HepG2 (cell line): ENCODE results near the gene FAT1. TPM values are rescaled to one million over a fixed set of nuclear protein-coding genes. Genes with fewer than 3 reads are reported as not detected.

Source experiments
- ATAC-seq: fragments of 200-7000 bp; cut with Tn5 transposase; 3 replicates; pipeline ENCODE4 v1.9.1; 2020; ENCODE audit warnings: mild to moderate bottlenecking, moderate library complexity
- BruUV-seq: library from RNA; stranded (reverse); fragments of 400-500 nt; replicated peaks from 2 replicates; lab custom pipeline; 2021; lab: Mats Ljungman, UMichigan
- CTCF ChIA-PET: fragments of 300-600 bp; formaldehyde crosslinking; extraction: SDS; loops from one replicate; lab custom pipeline; 2021; ENCODE audit warnings: low total read pairs, inconsistent platforms, low intra/inter-chr PET ratio; lab: Yijun Ruan, JAX
- POLR2A ChIA-PET: fragments of 350-600 bp; sonication (Branson Sonifier 250); formaldehyde crosslinking; loops from one replicate; lab custom pipeline; 2020; ENCODE audit warnings: antibody characterized with exemption, inconsistent platforms; lab: Yijun Ruan, JAX
- DNase-seq: peaks from one replicate; pipeline ENCODE4 v3.0.0-alpha.2; 2015; ENCODE audit warnings: low spot score
- FAIRE-seq: peaks from 3 replicates; lab custom pipeline; 2011; peaks lifted over from hg19 to GRCh38; lab: Jason Lieb, UNC
- H2AFZ ChIP-seq: one replicate; pipeline ENCODE4 v1.6.1; 2011; ENCODE audit warnings: low read length, inconsistent platforms
- H3K27ac ChIP-seq: fragments of 300-600 bp; 3 replicates; pipeline ENCODE4 v1.8.0; 2011; ENCODE audit warnings: mixed run types, mild to moderate bottlenecking, mixed read lengths, low read length, inconsistent platforms; ENCODE audit not compliant: insufficient read depth; ENCODE audit errors: extremely low read length
- H3K27me3 ChIP-seq, 2 experiments: fragments of 200-600 bp in 1 of 2; 2 replicates in 1 of 2; 3 replicates in 1 of 2; pipeline versions ENCODE4 v1.6.0 to v1.8.0; 2011; ENCODE audit warnings: low read length in 2 of 2, mild to moderate bottlenecking in 2 of 2, moderate library complexity in 2 of 2, inconsistent platforms in 1 of 2; ENCODE audit not compliant: insufficient read depth in 2 of 2, control insufficient read depth in 1 of 2
- H3K36me3 ChIP-seq, 2 experiments: fragments of 200-600 bp in 1 of 2; replicated peaks in 1 of 2; 2 replicates in 1 of 2; 3 replicates in 1 of 2; pipeline versions ENCODE4 v1.5.1 to v1.8.0; 2011; ENCODE audit warnings: low read length in 2 of 2, inconsistent platforms in 1 of 2; ENCODE audit not compliant: insufficient read depth in 2 of 2, control insufficient read depth in 1 of 2
- H3K4me1 ChIP-seq: 2 replicates; pipeline ENCODE4 v1.5.1; 2012; ENCODE audit warnings: low read length, inconsistent platforms; ENCODE audit not compliant: insufficient read depth
- H3K4me2 ChIP-seq: 2 replicates; pipeline ENCODE4 v1.6.0; 2011; ENCODE audit warnings: low read depth, low read length, inconsistent platforms
- H3K4me3 ChIP-seq, 3 experiments: fragments of 200-600 bp in 1 of 3; sonication (generic), shearing (Covaris generic) in 1 of 3; replicated peaks in 1 of 3; 2 replicates each; pipeline ENCODE4 v1.5.1; 2011 to 2016; ENCODE audit warnings: low read length in 3 of 3, inconsistent platforms in 2 of 3, low read depth in 2 of 3, mild to moderate bottlenecking in 2 of 3, control low read depth in 1 of 3, mixed read lengths in 1 of 3; ENCODE audit not compliant: insufficient read depth in 1 of 3
- H3K79me2 ChIP-seq: one replicate; pipeline ENCODE4 v1.6.1; 2011; ENCODE audit warnings: low read length, inconsistent platforms; ENCODE audit not compliant: insufficient read depth
- H3K9ac ChIP-seq: 2 replicates; pipeline ENCODE4 v1.6.0; 2011; ENCODE audit warnings: mild to moderate bottlenecking, low read depth, low read length, inconsistent platforms; ENCODE audit not compliant: insufficient read depth
- H3K9me3 ChIP-seq: 2 replicates; pipeline ENCODE4 v1.5.1; 2012; ENCODE audit warnings: mild to moderate bottlenecking, low read length
- H4K20me1 ChIP-seq: 2 replicates; pipeline ENCODE4 v1.6.0; 2011; ENCODE audit warnings: inconsistent platforms, mild to moderate bottlenecking, low read length, moderate library complexity; ENCODE audit not compliant: insufficient read depth
- FOSL2 ChIP-seq: sonication (generic); formaldehyde crosslinking; IDR thresholded peaks from 2 replicates; pipeline ENCODE4 v1.4.0; 2020; ENCODE audit warnings: missing genetic modification reagents
- MNT ChIP-seq: fragments of 450-650 bp; IDR thresholded peaks from 2 replicates; pipeline ENCODE4 v1.6.1; 2016
- NCOA5 ChIP-seq: sonication (generic); formaldehyde crosslinking; IDR thresholded peaks from 2 replicates; pipeline ENCODE4 v1.4.0; 2020; ENCODE audit warnings: missing genetic modification reagents
- SNAI1 ChIP-seq: sonication (generic); formaldehyde crosslinking; IDR thresholded peaks from 2 replicates; pipeline ENCODE4 v1.5.0; 2020; ENCODE audit warnings: mild to moderate bottlenecking, missing genetic modification reagents, borderline replicate concordance
- ZNF296 ChIP-seq: sonication (generic); formaldehyde crosslinking; conservative IDR thresholded peaks from 2 replicates; pipeline ENCODE4 v1.5.0; 2020; ENCODE audit warnings: mild to moderate bottlenecking, missing genetic modification reagents
- ZNF331 ChIP-seq: sonication (generic); formaldehyde crosslinking; IDR thresholded peaks from 2 replicates; pipeline ENCODE4 v1.4.0; 2020; ENCODE audit warnings: missing genetic modification reagents
- ZNF496 ChIP-seq: sonication (generic); formaldehyde crosslinking; IDR thresholded peaks from 2 replicates; pipeline ENCODE4 v1.8.1; 2023; ENCODE audit warnings: mild to moderate bottlenecking, moderate library complexity, missing genetic modification reagents; ENCODE audit not compliant: insufficient replicate concordance
- ZNF687 ChIP-seq: sonication (generic); formaldehyde crosslinking; IDR thresholded peaks from 2 replicates; pipeline ENCODE4 v1.5.1; 2020; ENCODE audit warnings: mild to moderate bottlenecking, missing genetic modification reagents, moderate library complexity
- WGBS: methylation state at CpG from one replicate; pipeline ENCODE4 v1.1.6; 2017; ENCODE audit warnings: low lambda C conversion rate; 5-methylcytosine and 5-hydroxymethylcytosine counted together
- in situ Hi-C: cut with HindIII; loops from 2 replicates; pipeline ENCODE4 v1.10.0; 2017; ENCODE audit warnings: low pct_unique_long_range_greater_than_20kb; ENCODE audit not compliant: extremely low pct_ligation_motif_present
- intact Hi-C: fragments of 100-400 bp; cut with micrococcal nuclease; formaldehyde crosslinking; loops from one replicate; pipeline ENCODE4 v1.10.0; 2022; ENCODE audit not compliant: unreplicated experiment
- polyA plus RNA-seq, 8 experiments: library from polyadenylated mRNA; depleted of rRNA in 3 of 8; stranded (reverse) in 7 of 8; unstranded in 1 of 8; fragments of >200 nt; fragmentation: Illumina TruSeq in 4 of 8; extraction: Trizol in 4 of 8; gene quantifications; 2 replicates each; pipeline versions ENCODE4 v1.2.1 to v1.2.3, GENCODE V29; 2011 to 2016; ENCODE audit warnings: low read depth in 4 of 8, missing spikeins in 1 of 8, mixed read lengths in 1 of 8; ENCODE audit not compliant: insufficient read depth in 1 of 8
- total RNA-seq, 5 experiments: library from RNA; depleted of rRNA; stranded (reverse); fragments of >200 nt; fragmentation: Illumina TruSeq; extraction: Trizol; gene quantifications; 2 replicates each; pipeline ENCODE4 v1.2.3, GENCODE V29; 2016; ENCODE audit warnings: low read depth in 1 of 5

FAT1 gene
- total and polyA plus RNA-seq, 2 of the 13 experiments (the other 11 are each of a cell fraction or from before 2014, with no cell fraction given): 185 to 216 TPM

- no peak overlapping the region for H3K4me3 ChIP-seq
- ChIA-PET CTCF (no interaction called here), POLR2A (interaction anchor here (1.7 kb wide), 1 partner anchor 8 kb away, joined by 4 read pairs; no protein-coding TSS in a partner anchor)
- peaks cover 68% of the 10 kb centered on the region for H3K4me1 ChIP-seq
- TF ChIP-seq MNT: 0 out of 2 replicates have a peak, but pooled peaks have one; percentile 3
- TF ChIP-seq ZNF496: no peak
- no peak for FAIRE-seq
- 94% methylated on average over 3 of the region's 3 CpGs for WGBS
- peaks cover 97% of the 10 kb centered on the region for H3K79me2 ChIP-seq
- H4K20me1 ChIP-seq: peaks cover 34% of the 10 kb centered on the region
- ATAC-seq: no peak
- BruUV-seq: no TSS peak
- H3K27ac ChIP-seq: no peak overlapping the region
- H3K4me2 ChIP-seq: no peak overlapping the region
- no peak overlapping the region for H3K9ac ChIP-seq
- no peaks in the 10 kb centered on the region for H3K27me3 ChIP-seq
- H3K9me3 ChIP-seq: no peaks in the 10 kb centered on the region
- peaks cover 5 to 22% of the 10 kb centered on the region in 2 experiments for H3K36me3 ChIP-seq
- in situ Hi-C loops (no loop called here), intact Hi-C loops (no loop called here)
- no peak overlapping the region for H2AFZ ChIP-seq
- DNase-seq: no peak
Measured at GRCh38 chr4:186693894-186694293, 29.8 kb downstream of the FAT1 start.

- FAIRE-seq: no peak
- Histone ChIP-seq H3K9me3 (no peaks in the 10 kb centered on the region), H2AFZ (no peak overlapping the region), H3K9ac (no peak overlapping the region), H3K4me1 (peaks cover 68% of the 10 kb centered on the region), H3K79me2 (peaks cover 97% of the 10 kb centered on the region), H3K27me3 (no peaks in the 10 kb centered on the region), H3K4me2 (no peak overlapping the region), H4K20me1 (peaks cover 30% of the 10 kb centered on the region), H3K36me3 (peaks cover 5 to 22% of the 10 kb centered on the region in 2 experiments), H3K4me3 (no peak overlapping the region), H3K27ac (no peak overlapping the region)
- intact Hi-C loops (no loop called here), in situ Hi-C loops (no loop called here)
- no peak for ATAC-seq
- TF ChIP-seq ZNF331 (CRISPR knock-in tag) (peak; percentile 84), ZNF687 (CRISPR knock-in tag) (peak; percentile 41), FOSL2 (CRISPR knock-in tag) (peak; percentile 79), ZNF296 (CRISPR knock-in tag) (no peak), SNAI1 (CRISPR knock-in tag) (no peak), NCOA5 (CRISPR knock-in tag) (no peak)
- POLR2A ChIA-PET: interaction anchor here (1.7 kb wide), 1 partner anchor 8 kb away, joined by 4 read pairs; no protein-coding TSS in a partner anchor
- no peak for DNase-seq
- BruUV-seq: no TSS peak
- WGBS: 70% methylated on average over 7 of the region's 17 CpGs
- CTCF ChIA-PET: no interaction called here
Measured at GRCh38 chr4:186693159-186693815, 30.4 kb downstream of the FAT1 start.
